Ishikawa (cell line): ENCODE measurements around the gene ZDHHC12.

Source experiments
- CEBPB ChIP-seq: IDR thresholded peaks from 2 replicates; pipeline ENCODE4 v1.6.1; 2012
- CREB1 ChIP-seq: IDR thresholded peaks from 2 replicates; pipeline ENCODE4 v1.6.1; 2012; ENCODE audit warnings: low read depth
- EGR1 ChIP-seq: IDR thresholded peaks from 2 replicates; pipeline ENCODE4 v1.6.1; 2012
- EP300 ChIP-seq: IDR thresholded peaks from 2 replicates; pipeline ENCODE4 v1.6.1; 2012; ENCODE audit warnings: borderline replicate concordance
- FOXM1 ChIP-seq: IDR thresholded peaks from 2 replicates; pipeline ENCODE4 v1.6.1; 2012; ENCODE audit warnings: low read depth, borderline replicate concordance
- NFIC ChIP-seq: IDR thresholded peaks from 2 replicates; pipeline ENCODE4 v1.6.1; 2012
- RAD21 ChIP-seq: IDR thresholded peaks from 2 replicates; pipeline ENCODE4 v1.6.1; 2012; ENCODE audit warnings: low read depth
- REST ChIP-seq: IDR thresholded peaks from 2 replicates; pipeline ENCODE4 v1.6.1; 2012; ENCODE audit warnings: low read depth, mild to moderate bottlenecking
- TAF1 ChIP-seq: IDR thresholded peaks from 2 replicates; pipeline ENCODE4 v1.6.1; 2012; ENCODE audit warnings: low read depth, mild to moderate bottlenecking
- TCF12 ChIP-seq: IDR thresholded peaks from 2 replicates; pipeline ENCODE4 v1.6.1; 2012; ENCODE audit warnings: low read depth
- USF1 ChIP-seq: IDR thresholded peaks from 2 replicates; pipeline ENCODE4 v1.6.1; 2012
- YY1 ChIP-seq: IDR thresholded peaks from 2 replicates; pipeline ENCODE4 v1.6.1; 2012; ENCODE audit warnings: low read depth
- ZBTB7A ChIP-seq: IDR thresholded peaks from 2 replicates; pipeline ENCODE4 v1.6.1; 2012; ENCODE audit warnings: low read depth
- TF ChIP-seq, protein P1 (sequence below): IDR thresholded peaks from 2 replicates; pipeline ENCODE4 v1.6.1; 2012

The ZDHHC12 gene

GRCh38 chr9:128713941-128714573, 9.9 kb downstream of the ZDHHC12 start:
- TF ChIP-seq EP300 (no peak), RAD21 (no peak), TAF1 (no peak), CEBPB (no peak), REST (no peak), NFIC (no peak), CREB1 (no peak), EGR1 (no peak)

DNA sequence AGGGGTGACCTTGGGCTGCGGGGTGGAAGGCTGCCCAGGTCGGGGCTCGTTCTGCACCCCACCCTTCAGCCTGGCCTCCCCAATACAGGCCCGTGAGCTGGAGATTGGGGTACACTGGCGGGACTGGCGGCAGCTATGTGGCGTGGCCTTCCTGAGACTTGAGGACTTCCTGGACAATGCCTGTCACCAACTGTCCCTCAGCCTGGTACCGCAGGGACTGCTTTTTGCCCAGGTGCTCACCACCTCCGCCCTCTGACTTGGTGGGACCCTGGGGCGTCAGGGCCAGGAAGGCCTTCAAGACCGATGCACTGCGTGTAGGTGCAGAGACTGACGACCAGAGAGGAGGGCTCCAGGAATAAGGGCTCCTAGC, 10.5 kb downstream of the ZDHHC12 start:
- TF ChIP-seq ZBTB7A: no peak
- TF ChIP-seq CREB1: no peak
- TF ChIP-seq YY1: no peak
- TF ChIP-seq CEBPB: no peak
- TF ChIP-seq USF1: no peak
- TF ChIP-seq REST: no peak
- no peak for TF ChIP-seq TCF12
- no peak for TF ChIP-seq FOXM1

DNA sequence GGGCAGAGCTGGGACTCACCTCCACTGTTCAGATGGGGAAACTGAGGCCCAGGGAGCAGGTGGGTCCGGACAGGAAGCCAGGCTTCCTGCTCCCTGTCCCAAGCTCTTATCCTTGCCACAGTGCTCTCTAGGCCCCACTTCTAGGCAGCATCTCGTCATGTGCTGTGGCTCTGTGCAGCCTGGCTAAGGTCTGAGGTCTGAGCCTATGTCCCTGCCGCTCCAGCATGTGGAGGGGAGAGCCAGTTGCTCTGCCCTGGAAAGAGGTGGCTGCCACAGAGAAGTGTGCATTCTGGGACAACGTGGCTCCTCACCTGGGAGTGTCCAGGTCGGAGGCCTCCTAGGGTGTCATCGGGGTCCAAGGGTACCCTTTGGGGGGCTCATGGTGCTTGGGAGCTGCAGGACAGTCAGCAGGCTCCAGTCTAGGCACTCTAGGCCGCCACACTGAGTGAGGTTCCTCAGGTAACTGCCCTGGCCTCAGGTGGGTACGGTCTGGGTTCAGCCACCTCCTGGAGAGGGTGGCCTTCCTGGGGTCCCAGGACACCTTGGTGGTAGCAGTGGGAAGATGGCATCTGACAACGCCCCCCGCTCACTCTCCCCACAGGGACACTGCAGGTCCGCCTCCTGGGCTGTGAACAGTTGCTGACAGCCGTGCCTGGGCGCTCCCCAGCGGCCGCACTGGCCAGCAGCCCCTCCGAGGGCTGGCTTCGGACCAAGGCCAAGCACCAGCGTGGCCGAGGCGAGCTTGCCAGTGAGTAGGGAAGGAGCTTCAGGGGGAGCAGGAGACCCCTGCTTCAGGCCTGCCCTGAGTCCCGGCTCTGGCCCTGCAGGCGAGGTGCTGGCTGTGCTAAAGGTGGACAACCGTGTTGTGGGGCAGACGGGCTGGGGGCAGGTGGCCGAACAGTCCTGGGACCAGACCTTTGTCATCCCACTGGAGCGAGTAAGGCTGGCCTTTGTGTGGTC, 11.2 kb downstream of the ZDHHC12 start:
- TF ChIP-seq RAD21 (no peak), REST (no peak), TCF12 (no peak), YY1 (no peak), EGR1 (no peak), FOXM1 (no peak), ZBTB7A (no peak), EP300 (no peak), CEBPB (no peak), USF1 (no peak)
- TF ChIP-seq, protein P1, sequence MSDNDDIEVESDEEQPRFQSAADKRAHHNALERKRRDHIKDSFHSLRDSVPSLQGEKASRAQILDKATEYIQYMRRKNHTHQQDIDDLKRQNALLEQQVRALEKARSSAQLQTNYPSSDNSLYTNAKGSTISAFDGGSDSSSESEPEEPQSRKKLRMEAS: no peak

DNA sequence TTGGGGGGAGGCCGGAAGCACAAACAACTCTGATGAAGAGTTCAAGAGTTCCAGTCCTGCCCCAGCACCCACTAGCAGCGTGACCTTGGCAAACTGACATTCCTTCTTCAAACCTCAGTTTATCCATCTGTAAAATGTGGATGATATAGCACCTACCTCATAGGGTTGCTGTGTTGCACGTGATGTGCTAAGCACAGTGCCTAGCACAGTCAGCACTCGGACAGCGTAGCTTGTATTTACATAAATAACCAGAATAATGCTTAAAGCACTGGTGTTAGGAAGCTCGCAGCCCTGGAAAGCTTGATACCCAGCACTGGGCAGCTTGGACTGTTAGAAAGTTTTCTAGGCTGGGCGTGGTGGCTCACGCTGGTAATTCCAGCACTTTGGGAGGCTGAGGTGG, 16.5 kb downstream of the ZDHHC12 start:
- TF ChIP-seq YY1: no peak
- peak; percentile 18; the same call in 1 of the 2 replicates for TF ChIP-seq REST
- TF ChIP-seq, protein P1: no peak
- no peak for TF ChIP-seq USF1
